ENCODE measurements around the gene ERCC1.

- TF ChIP-seq POLR2A (IDR thresholded peaks at IDR 0.05) (no peak), CTCF (IDR thresholded peaks at IDR 0.05) (no peak), EP300 (IDR thresholded peaks at IDR 0.05; ENCODE audit: low read depth) (no peak), POLR2AphosphoS5 (IDR thresholded peaks at IDR 0.05) (no peak)
Measured at GRCh38 chr19:45408830-45409556, 14.7 kb downstream of the ERCC1 start.

All from transverse colon (tissue), 4 donors.